ENCODE data around the gene ZNF561.
"Not testable (repeated sequence)": the region's sequence is repeated elsewhere in the genome, so short reads cannot be mapped to it uniquely, and the experiment has no call there.

GRCh38 chr19:9653066-9653555, 32.1 kb upstream of the ZNF561 start:
- not testable (repeated sequence) for TF ChIP-seq POLR2A, CTCF (IDR thresholded peaks at IDR 0.05)
